22Rv1 (cell line): ENCODE data around the gene VPS13D.

ENCODE experiments used
- H3K27ac ChIP-seq: fragments of 450-650 bp; 2 replicates; pipeline ENCODE4 v1.5.1; 2017
- ZFX ChIP-seq: fragments of 450-650 bp; IDR thresholded peaks from 2 replicates; pipeline ENCODE4 v1.6.1; 2017; ENCODE audit warnings: antibody characterized with exemption, borderline replicate concordance
- TF ChIP-seq, protein P1 (sequence below): fragments of 450-650 bp; IDR thresholded peaks from 2 replicates; pipeline ENCODE4 v1.5.1; 2017; ENCODE audit warnings: mild to moderate bottlenecking

Gene VPS13D

DNA sequence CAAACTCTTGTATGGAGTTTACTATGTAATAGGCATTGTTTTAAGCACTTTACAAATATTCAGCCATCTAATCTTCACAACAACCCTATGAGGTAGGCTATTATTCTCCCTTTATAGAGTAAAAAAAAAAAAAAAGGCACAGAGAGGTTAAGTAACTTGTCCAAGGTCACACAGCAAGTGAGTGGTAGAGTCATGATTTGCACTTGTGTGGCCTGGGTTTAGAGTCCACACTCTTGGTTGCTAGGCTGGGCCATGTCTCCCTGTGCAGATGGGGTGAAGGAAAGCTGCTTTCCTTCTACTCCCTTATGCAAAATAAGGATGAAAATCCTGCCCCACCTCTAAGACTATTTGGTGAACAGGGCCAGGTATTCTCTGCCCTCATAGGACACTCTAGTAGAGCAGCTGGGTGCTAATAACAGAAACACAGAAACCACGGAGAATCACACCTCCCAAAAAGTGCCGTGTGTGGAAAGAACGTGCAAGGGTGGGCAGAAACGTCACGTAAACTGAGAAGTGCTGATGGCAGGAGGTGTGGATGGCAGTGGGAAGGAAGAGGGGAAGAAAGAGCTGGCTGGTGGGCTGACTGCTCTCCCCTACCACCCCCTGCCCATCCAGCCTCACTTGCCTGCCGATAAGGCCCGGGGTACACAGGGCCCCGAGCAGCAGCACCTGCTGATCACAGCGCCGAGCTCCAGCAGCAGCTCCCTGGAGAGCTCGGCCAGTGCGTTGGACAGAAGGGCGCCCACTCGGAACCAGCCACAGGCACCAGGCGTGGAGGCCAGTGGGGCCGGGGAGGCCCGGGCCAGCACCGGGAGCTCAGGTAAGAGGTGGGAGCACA, 28.3 kb upstream of the VPS13D start:
- TF ChIP-seq, protein P1, sequence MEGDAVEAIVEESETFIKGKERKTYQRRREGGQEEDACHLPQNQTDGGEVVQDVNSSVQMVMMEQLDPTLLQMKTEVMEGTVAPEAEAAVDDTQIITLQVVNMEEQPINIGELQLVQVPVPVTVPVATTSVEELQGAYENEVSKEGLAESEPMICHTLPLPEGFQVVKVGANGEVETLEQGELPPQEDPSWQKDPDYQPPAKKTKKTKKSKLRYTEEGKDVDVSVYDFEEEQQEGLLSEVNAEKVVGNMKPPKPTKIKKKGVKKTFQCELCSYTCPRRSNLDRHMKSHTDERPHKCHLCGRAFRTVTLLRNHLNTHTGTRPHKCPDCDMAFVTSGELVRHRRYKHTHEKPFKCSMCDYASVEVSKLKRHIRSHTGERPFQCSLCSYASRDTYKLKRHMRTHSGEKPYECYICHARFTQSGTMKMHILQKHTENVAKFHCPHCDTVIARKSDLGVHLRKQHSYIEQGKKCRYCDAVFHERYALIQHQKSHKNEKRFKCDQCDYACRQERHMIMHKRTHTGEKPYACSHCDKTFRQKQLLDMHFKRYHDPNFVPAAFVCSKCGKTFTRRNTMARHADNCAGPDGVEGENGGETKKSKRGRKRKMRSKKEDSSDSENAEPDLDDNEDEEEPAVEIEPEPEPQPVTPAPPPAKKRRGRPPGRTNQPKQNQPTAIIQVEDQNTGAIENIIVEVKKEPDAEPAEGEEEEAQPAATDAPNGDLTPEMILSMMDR, result no peak
- TF ChIP-seq ZFX, result no peak
- no peak overlapping the region for H3K27ac ChIP-seq

DNA sequence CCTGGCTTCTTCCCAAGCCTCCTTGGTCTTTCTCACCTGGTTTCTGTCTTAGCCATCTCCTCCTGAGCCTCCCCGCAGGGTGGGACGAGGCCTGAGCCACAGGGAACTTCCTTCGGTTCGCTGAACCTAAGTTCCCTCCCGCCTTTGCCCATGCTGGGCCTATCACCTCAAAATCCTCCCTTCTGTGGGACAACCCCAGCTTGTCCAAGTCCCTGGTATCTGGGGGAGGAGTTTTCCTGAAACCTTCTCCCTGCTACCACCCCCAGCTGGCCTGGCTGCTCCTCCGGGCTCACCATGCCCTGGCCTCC, 27.7 kb upstream of the VPS13D start:
- TF ChIP-seq, protein P1, result no peak
- TF ChIP-seq ZFX, result no peak
- no peak overlapping the region for H3K27ac ChIP-seq

DNA sequence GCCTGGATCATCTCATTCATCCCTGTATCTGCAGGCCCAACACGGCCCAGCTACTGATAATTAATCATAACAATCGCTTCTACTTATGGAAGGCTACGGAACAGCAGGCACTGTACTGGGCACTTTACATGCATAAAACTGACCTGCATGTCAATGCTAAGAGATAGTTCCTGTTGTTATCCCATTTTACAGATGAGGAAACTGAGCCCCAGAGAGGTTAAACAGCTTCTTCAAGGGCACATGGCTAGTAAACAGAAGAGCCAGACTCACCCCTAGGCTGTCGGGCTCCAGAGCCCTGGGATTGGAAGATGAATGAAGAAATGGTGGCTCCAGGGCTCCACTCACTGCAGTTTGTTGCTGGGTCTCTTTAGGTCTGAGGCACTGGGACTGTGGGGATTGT, 27.3 kb upstream of the VPS13D start:
- no peak overlapping the region for H3K27ac ChIP-seq
- TF ChIP-seq, protein P1, result no peak
- TF ChIP-seq ZFX, result no peak

DNA sequence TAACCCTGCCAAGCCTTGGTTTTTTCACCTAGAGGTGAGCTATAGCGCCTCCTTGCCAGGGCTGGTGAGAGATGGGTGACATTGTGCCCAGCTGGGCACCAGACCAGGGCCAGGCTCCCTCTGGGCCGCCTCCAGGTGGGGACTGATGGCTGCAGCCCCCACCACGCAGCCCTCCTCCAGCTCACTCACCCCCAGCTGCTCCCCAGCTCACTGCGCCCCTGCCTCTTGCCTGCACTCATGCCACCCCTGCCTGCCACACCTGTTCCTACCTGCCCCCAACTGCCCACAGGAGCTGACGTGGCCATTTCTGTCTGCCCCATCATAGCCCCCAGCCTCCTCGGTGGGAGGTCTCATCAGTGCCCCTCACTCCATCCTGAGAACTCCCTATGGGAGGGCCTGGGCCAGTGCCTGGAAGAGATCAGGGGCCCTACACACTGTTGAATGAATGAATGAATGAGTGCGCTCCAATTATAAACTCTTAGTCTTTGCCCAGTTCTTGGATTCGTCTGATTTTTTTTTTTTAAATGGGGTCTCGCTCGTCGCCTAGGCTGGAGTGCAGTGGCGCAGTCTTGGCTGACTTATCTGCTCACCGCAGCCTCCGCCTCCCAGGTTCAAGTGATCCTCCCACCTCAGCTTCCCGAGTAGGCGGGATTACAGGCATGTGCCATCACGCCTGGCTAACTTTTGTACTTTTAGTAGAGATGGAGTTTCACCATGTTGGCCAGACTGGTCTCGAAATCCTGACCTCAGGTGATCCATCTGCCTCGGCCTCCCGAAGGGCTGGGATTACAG, 26.4 kb upstream of the VPS13D start:
- H3K27ac ChIP-seq, result no peak overlapping the region
- TF ChIP-seq, protein P1, result no peak; the same call in 1 of the 2 replicates
- TF ChIP-seq ZFX, result no peak

DNA sequence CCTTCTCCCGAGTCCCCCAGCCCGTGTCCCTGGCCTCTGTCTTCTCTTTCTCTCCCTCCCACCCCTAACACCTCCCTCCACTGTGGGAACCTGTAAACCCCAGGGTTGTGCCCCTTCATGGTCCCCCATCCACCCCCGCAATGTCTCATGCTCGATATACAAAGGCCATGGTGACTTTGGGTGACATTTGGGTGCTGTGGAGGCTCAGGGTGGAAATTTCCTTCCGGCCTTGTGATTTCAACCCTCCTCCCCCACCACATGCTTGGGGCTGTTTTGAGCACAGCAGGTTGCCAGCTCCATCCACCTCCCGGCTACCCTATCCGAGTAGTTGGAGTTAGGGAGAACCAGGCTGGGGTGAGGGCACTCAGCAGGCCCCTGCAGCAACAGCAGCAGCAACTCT, 25.7 kb upstream of the VPS13D start:
- TF ChIP-seq, protein P1, result no peak
- TF ChIP-seq ZFX, result no peak

DNA sequence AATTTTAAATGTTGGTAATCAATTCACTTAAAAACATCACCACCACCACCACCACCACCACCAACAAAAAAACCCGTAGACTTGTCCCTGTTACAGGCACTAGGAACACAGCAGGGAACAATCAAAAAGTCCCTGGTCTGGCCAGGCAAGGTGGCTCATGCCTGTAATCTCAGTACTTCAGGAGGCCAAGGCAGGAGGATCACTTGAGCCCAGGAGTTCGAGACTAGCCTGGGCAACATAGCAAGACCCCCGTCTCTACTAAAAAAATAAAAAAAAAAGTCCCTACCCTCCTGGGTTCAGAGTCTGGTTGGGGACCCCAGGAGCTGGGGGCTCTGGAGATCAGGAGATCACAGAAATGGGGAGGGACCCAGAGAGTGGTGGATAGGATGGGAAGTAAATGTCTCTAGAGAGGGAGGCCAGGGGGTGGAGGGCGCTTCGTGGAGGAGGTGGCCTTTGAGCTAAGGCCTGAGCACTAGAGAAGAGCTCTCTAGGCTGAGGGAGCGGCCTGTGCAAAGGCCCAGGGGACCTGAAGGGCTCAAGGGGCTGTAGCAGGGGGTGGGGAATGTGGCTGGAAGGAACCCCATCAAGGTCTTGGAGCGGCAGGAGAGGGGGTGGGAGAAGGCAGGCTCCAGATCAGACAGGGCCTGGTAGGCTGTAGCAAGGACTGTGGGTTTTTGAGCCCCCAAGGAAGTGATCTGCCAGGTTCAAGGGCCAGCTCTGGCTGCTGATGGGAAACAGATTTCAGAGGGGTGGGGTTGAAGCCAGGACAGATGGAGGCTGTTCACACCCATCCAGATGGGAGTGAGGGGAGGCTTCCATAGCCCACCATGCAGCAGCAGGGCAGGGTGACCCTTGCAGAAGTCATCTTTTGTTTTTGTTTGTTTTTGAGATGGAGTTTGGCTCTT, 24.8 kb upstream of the VPS13D start:
- TF ChIP-seq, protein P1, result no peak
- no peak for TF ChIP-seq ZFX
- H3K27ac ChIP-seq, result no peak overlapping the region

More for the DNA sequence above, 25.7 kb upstream of the VPS13D start:
- H3K27ac ChIP-seq, result no peak overlapping the region
